Measurements from ENCODE around the gene FAM20C. TPM values are rescaled to one million over a fixed set of nuclear protein-coding genes. Genes with fewer than 3 reads are reported as not detected.

The FAM20C gene
- polyA plus RNA-seq, 2 donors: 6.9 to 11.5 TPM

DNA sequence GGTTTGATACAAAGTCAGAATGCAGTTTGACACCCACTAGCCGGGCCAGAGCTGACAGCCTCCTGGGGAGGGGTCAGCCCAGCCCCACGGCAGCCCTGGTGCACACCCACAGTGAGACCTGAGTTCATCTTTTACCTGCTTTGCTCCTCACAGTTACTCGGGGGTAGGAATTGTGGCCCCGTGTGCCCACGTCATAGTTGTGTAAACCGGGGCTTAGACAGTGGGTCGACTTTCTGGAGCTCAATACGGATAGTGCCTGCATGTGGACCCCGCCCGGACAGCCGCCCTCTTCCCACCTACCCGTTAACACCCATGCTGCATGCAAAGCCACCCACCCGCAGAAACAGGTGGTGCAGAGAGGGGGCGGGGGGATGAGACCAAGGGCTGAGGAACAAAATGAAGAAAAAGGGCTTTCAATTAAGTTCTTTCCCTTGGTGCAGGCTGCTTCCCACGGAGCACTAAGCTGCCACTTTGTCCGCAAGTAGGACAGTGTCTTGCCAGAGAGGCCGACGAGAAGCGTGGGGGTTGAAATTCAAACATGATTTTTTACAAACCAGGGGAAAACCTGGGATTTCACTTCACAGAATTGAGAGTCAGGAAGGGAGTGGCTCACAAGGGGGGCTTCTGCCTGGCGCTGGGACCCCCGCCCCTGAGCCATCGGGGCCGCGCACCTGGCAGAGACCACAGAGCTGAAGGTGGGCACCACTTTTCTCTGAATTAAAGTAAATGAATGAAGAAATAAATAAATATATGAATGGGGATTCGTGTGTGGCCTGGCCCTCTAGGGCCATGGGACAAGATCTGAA lies 73.0 kb downstream of the FAM20C start:
- WGBS, 2 donors: 55 to 60% methylated on average over 25 of the region's 25 CpGs
- H3K27ac ChIP-seq (ENCODE audit: low read depth in 2 of 2, low read length in 1 of 2): no peak overlapping the region
- H3K36me3 ChIP-seq (ENCODE audit: control insufficient read depth in 2 of 2, insufficient read depth in 2 of 2, low read length in 1 of 2): peaks cover 0 to 8% of the 10 kb centered on the region in 2 donors
- H3K27me3 ChIP-seq (ENCODE audit: control insufficient read depth in 1 of 2, insufficient read depth in 2 of 2, low read length in 2 of 2): no peaks in the 10 kb centered on the region
- H3K4me3 ChIP-seq (ENCODE audit: low read depth in 1 of 2, low read length in 2 of 2): no peak overlapping the region
- H3K9me3 ChIP-seq (ENCODE audit: control insufficient read depth in 2 of 2, insufficient read depth in 1 of 2, low read depth in 1 of 2, low read length in 1 of 2): peaks cover 14 to 16% of the 10 kb centered on the region in 2 donors
- no peaks in the 10 kb centered on the region for H3K4me1 ChIP-seq (ENCODE audit: control insufficient read depth in 2 of 2, insufficient read depth in 2 of 2, low read length in 1 of 2)

GRCh38 chr7:265998-266850 lies 73.9 kb downstream of the FAM20C start:
- Histone ChIP-seq H3K4me1 (ENCODE audit: control insufficient read depth in 2 of 2, insufficient read depth in 2 of 2, low read length in 1 of 2) (no peaks in the 10 kb centered on the region), H3K9me3 (ENCODE audit: control insufficient read depth in 2 of 2, insufficient read depth in 1 of 2, low read depth in 1 of 2, low read length in 1 of 2) (peaks cover 12 to 15% of the 10 kb centered on the region in 2 donors), H3K36me3 (ENCODE audit: control insufficient read depth in 2 of 2, insufficient read depth in 2 of 2, low read length in 1 of 2) (peaks cover 0 to 1% of the 10 kb centered on the region in 2 donors), H3K4me3 (ENCODE audit: low read depth in 1 of 2, low read length in 2 of 2) (no peak overlapping the region), H3K27me3 (ENCODE audit: control insufficient read depth in 1 of 2, insufficient read depth in 2 of 2, low read length in 2 of 2) (no peaks in the 10 kb centered on the region), H3K27ac (ENCODE audit: low read depth in 2 of 2, low read length in 1 of 2) (no peak overlapping the region)
- WGBS, 2 donors: 70 to 79% methylated on average over 22 of the region's 22 CpGs

DNA sequence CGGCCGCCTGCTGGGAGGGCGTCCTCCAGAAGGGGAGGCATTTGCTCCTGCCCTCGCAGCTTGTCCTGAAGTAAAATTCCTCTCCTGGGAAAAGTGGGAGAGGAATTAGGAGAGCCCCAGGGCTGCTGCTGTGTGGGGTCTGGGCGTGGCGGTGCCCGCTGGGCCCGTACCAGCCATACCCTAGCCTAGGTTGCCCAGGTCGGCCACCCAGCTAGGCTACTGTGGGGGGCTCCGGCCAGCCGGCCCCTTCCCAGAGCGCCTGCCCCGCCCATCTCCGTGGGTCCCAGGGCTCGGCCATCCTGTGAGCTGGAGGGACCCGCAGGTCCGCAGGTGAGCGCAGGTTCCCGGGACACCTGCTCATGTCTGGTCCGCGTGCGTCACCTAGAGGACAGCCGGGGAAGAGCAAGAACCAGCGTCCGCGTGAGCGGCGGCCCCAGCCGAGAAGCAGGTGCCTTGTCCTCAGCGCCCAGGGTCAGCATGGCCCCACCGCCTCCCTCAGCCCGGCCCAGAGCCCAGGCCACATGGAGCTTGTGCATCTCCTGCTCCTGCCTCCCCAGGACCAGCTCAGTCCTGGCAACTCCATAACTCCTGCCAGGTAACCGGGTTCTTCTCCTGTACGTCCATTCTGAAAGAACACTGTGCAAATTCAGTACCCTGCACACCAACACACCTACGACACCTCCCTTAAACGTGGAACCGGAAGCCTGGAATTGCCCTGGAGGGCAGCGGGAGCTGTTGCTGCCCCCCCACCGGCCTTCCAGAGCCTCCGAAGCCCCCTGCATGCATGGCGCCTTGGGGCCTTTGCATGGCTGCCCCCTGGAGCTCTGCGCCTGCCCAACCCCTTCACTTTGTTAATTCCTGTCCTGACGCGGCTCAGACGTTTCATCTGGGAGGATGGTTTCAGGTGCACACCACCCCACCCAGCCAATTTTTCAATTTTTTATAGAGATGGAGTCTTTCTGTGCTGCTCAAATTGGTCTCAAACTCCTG lies 74.8 kb downstream of the FAM20C start:
- 78 to 82% methylated on average over 40 to 45 of the region's 45 CpGs for WGBS, 2 donors
- no peak overlapping the region for H3K4me3 ChIP-seq (ENCODE audit: low read depth in 1 of 2, low read length in 2 of 2)
- no peak overlapping the region for H3K27ac ChIP-seq (ENCODE audit: low read depth in 2 of 2, low read length in 1 of 2)
- peaks cover 3 to 6% of the 10 kb centered on the region in 2 donors for H3K9me3 ChIP-seq (ENCODE audit: control insufficient read depth in 2 of 2, insufficient read depth in 1 of 2, low read depth in 1 of 2, low read length in 1 of 2)
- H3K36me3 ChIP-seq (ENCODE audit: control insufficient read depth in 2 of 2, insufficient read depth in 2 of 2, low read length in 1 of 2): no peaks in the 10 kb centered on the region
- H3K4me1 ChIP-seq (ENCODE audit: control insufficient read depth in 2 of 2, insufficient read depth in 2 of 2, low read length in 1 of 2): no peaks in the 10 kb centered on the region
- H3K27me3 ChIP-seq (ENCODE audit: control insufficient read depth in 1 of 2, insufficient read depth in 2 of 2, low read length in 2 of 2): no peaks in the 10 kb centered on the region

GRCh38 chr7:268991-269390 lies 76.6 kb downstream of the FAM20C start:
- peaks cover 0 to 3% of the 10 kb centered on the region in 2 donors for H3K9me3 ChIP-seq (ENCODE audit: control insufficient read depth in 2 of 2, insufficient read depth in 1 of 2, low read depth in 1 of 2, low read length in 1 of 2)
- whole genome bisulfite sequencing, 2 donors: 88 to 90% methylated on average over 12 of the region's 12 CpGs
- H3K36me3 ChIP-seq (ENCODE audit: control insufficient read depth in 2 of 2, insufficient read depth in 2 of 2, low read length in 1 of 2): no peaks in the 10 kb centered on the region
- H3K4me3 ChIP-seq (ENCODE audit: low read depth in 1 of 2, low read length in 2 of 2): no peak overlapping the region
- no peak overlapping the region for H3K27ac ChIP-seq (ENCODE audit: low read depth in 2 of 2, low read length in 1 of 2)
- H3K27me3 ChIP-seq (ENCODE audit: control insufficient read depth in 1 of 2, insufficient read depth in 2 of 2, low read length in 2 of 2): no peaks in the 10 kb centered on the region
- H3K4me1 ChIP-seq (ENCODE audit: control insufficient read depth in 2 of 2, insufficient read depth in 2 of 2, low read length in 1 of 2): no peaks in the 10 kb centered on the region

- no peaks in the 10 kb centered on the region for H3K36me3 ChIP-seq (ENCODE audit: control insufficient read depth in 2 of 2, insufficient read depth in 2 of 2, low read length in 1 of 2)
- peaks cover 0 to 3% of the 10 kb centered on the region in 2 donors for H3K9me3 ChIP-seq (ENCODE audit: control insufficient read depth in 2 of 2, insufficient read depth in 1 of 2, low read depth in 1 of 2, low read length in 1 of 2)
- H3K27me3 ChIP-seq (ENCODE audit: control insufficient read depth in 1 of 2, insufficient read depth in 2 of 2, low read length in 2 of 2): no peaks in the 10 kb centered on the region
- 82 to 84% methylated on average over 11 of the region's 11 CpGs for WGBS, 2 donors
- H3K4me3 ChIP-seq (ENCODE audit: low read depth in 1 of 2, low read length in 2 of 2): no peak overlapping the region
- no peak overlapping the region for H3K27ac ChIP-seq (ENCODE audit: low read depth in 2 of 2, low read length in 1 of 2)
- no peaks in the 10 kb centered on the region for H3K4me1 ChIP-seq (ENCODE audit: control insufficient read depth in 2 of 2, insufficient read depth in 2 of 2, low read length in 1 of 2)
Observed at GRCh38 chr7:269721-270120, 77.3 kb downstream of the FAM20C start.

GRCh38 chr7:270351-270983 lies 78.1 kb downstream of the FAM20C start:
- WGBS, 2 donors: 71 to 74% methylated on average over 11 of the region's 11 CpGs
- Histone ChIP-seq H3K4me3 (ENCODE audit: low read depth in 1 of 2, low read length in 2 of 2) (no peak overlapping the region), H3K36me3 (ENCODE audit: control insufficient read depth in 2 of 2, insufficient read depth in 2 of 2, low read length in 1 of 2) (no peaks in the 10 kb centered on the region), H3K27ac (ENCODE audit: low read depth in 2 of 2, low read length in 1 of 2) (no peak overlapping the region), H3K4me1 (ENCODE audit: control insufficient read depth in 2 of 2, insufficient read depth in 2 of 2, low read length in 1 of 2) (no peaks in the 10 kb centered on the region), H3K9me3 (ENCODE audit: control insufficient read depth in 2 of 2, insufficient read depth in 1 of 2, low read depth in 1 of 2, low read length in 1 of 2) (peaks cover 0 to 3% of the 10 kb centered on the region in 2 donors), H3K27me3 (ENCODE audit: control insufficient read depth in 1 of 2, insufficient read depth in 2 of 2, low read length in 2 of 2) (no peaks in the 10 kb centered on the region)

- Histone ChIP-seq H3K9me3 (ENCODE audit: control insufficient read depth in 2 of 2, insufficient read depth in 1 of 2, low read depth in 1 of 2, low read length in 1 of 2) (peaks cover 2 to 3% of the 10 kb centered on the region in 2 donors), H3K27ac (ENCODE audit: low read depth in 2 of 2, low read length in 1 of 2) (no peak overlapping the region), H3K4me3 (ENCODE audit: low read depth in 1 of 2, low read length in 2 of 2) (no peak overlapping the region), H3K27me3 (ENCODE audit: control insufficient read depth in 1 of 2, insufficient read depth in 2 of 2, low read length in 2 of 2) (no peaks in the 10 kb centered on the region), H3K36me3 (ENCODE audit: control insufficient read depth in 2 of 2, insufficient read depth in 2 of 2, low read length in 1 of 2) (no peaks in the 10 kb centered on the region), H3K4me1 (ENCODE audit: control insufficient read depth in 2 of 2, insufficient read depth in 2 of 2, low read length in 1 of 2) (no peaks in the 10 kb centered on the region)
- WGBS, 2 donors: 86 to 92% methylated on average over 14 of the region's 14 CpGs
Observed at GRCh38 chr7:271266-272107, 79.1 kb downstream of the FAM20C start.

GRCh38 chr7:272108-272615 lies 79.8 kb downstream of the FAM20C start:
- 85 to 88% methylated on average over 17 to 18 of the region's 18 CpGs for WGBS, 2 donors
- no peaks in the 10 kb centered on the region for H3K27me3 ChIP-seq (ENCODE audit: control insufficient read depth in 1 of 2, insufficient read depth in 2 of 2, low read length in 2 of 2)
- no peaks in the 10 kb centered on the region for H3K36me3 ChIP-seq (ENCODE audit: control insufficient read depth in 2 of 2, insufficient read depth in 2 of 2, low read length in 1 of 2)
- no peak overlapping the region for H3K27ac ChIP-seq (ENCODE audit: low read depth in 2 of 2, low read length in 1 of 2)
- peaks cover 3 to 5% of the 10 kb centered on the region in 2 donors for H3K9me3 ChIP-seq (ENCODE audit: control insufficient read depth in 2 of 2, insufficient read depth in 1 of 2, low read depth in 1 of 2, low read length in 1 of 2)
- H3K4me3 ChIP-seq (ENCODE audit: low read depth in 1 of 2, low read length in 2 of 2): no peak overlapping the region
- H3K4me1 ChIP-seq (ENCODE audit: control insufficient read depth in 2 of 2, insufficient read depth in 2 of 2, low read length in 1 of 2): no peaks in the 10 kb centered on the region

All from esophagus (tissue), 2 donors.